HCT116 (cell line): ENCODE data around the gene MOB2. TPM values are rescaled to one million over a fixed set of nuclear protein-coding genes. Genes with fewer than 3 reads are reported as not detected.
"Not testable (repeated sequence)": the region's sequence is repeated elsewhere in the genome, so short reads cannot be mapped to it uniquely, and the experiment has no call there.

Experiments used
- ATAC-seq: fragments of 200-7000 bp; cut with Tn5 transposase; 2 replicates; pipeline ENCODE4 v1.9.1; 2020; ENCODE audit warnings: mild to moderate bottlenecking, moderate library complexity
- BruUV-seq: library from RNA; stranded (reverse); fragments of 400-500 nt; replicated peaks from 2 replicates; lab custom pipeline; 2021; lab: Mats Ljungman, UMichigan
- CTCF ChIA-PET: fragments of 300-600 bp; sonication (Branson Sonifier 250); formaldehyde crosslinking; loops from one replicate; lab custom pipeline; 2021; ENCODE audit warnings: antibody characterized with exemption; lab: Charles Lee
- POLR2A ChIA-PET: fragments of 300-600, 350-600 bp; sonication (Branson Sonifier 250); formaldehyde crosslinking; loops from one replicate; lab custom pipeline; 2021; ENCODE audit warnings: antibody characterized with exemption; lab: Charles Lee
- RAD21 ChIA-PET, 2 experiments: fragments of 300-600 bp; sonication (Branson Sonifier 250); formaldehyde crosslinking; loops; one replicate each; lab custom pipeline; 2023; ENCODE audit warnings: low total read pairs in 2 of 2; ENCODE audit not compliant: uncharacterized antibody in 2 of 2, unreplicated experiment in 2 of 2, low non-redundant PET in 1 of 2; lab: Charles Lee
- DNase-seq: peaks from one replicate; pipeline ENCODE4 v3.0.0-alpha.2; 2010; ENCODE audit warnings: low read depth, low spot score
- H2AFZ ChIP-seq: fragments of 200-600 bp; shearing (Covaris generic), sonication (generic); 2 replicates; pipeline ENCODE4 v1.6.1; 2017; ENCODE audit warnings: low read depth, mixed run types, mixed read lengths, antibody characterized with exemption, low read length; ENCODE audit not compliant: poor library complexity, severe bottlenecking
- H3K27ac ChIP-seq: 2 replicates; pipeline ENCODE4 v1.5.1; 2012; ENCODE audit warnings: low read depth, low read length
- H3K27me3 ChIP-seq: fragments of 200-600 bp; sonication (generic); 2 replicates; pipeline ENCODE4 v1.6.1; 2016; ENCODE audit warnings: mixed run types, low read length, mixed read lengths; ENCODE audit not compliant: insufficient read depth
- H3K36me3 ChIP-seq, 2 experiments: fragments of 200-500 bp in 1 of 2; fragments of 200-600 bp in 1 of 2; sonication (Bioruptor generic) in 1 of 2; sonication (generic) in 1 of 2; 2 replicates each; pipeline versions ENCODE4 v1.5.1 to v1.6.1; 2014 to 2016; ENCODE audit warnings: low read length in 2 of 2, inconsistent platforms in 1 of 2, mixed read lengths in 1 of 2, mixed run types in 1 of 2; ENCODE audit not compliant: insufficient read depth in 2 of 2, control insufficient read depth in 1 of 2
- H3K4me1 ChIP-seq, 2 experiments: fragments of 200-600 bp in 1 of 2; sonication (generic) in 1 of 2; 2 replicates each; pipeline versions ENCODE4 v1.5.1 to v1.6.1; 2012 to 2017; ENCODE audit warnings: low read length in 2 of 2, inconsistent platforms in 1 of 2, mild to moderate bottlenecking in 1 of 2, mixed read lengths in 1 of 2, mixed run types in 1 of 2, moderate library complexity in 1 of 2; ENCODE audit not compliant: insufficient read depth in 2 of 2, control insufficient read depth in 1 of 2
- H3K4me2 ChIP-seq: fragments of 200-600 bp; sonication (generic); 2 replicates; pipeline ENCODE4 v1.6.1; 2017; ENCODE audit warnings: mixed run types, low read length, mixed read lengths
- H3K4me3 ChIP-seq, 2 experiments: fragments of 200-600 bp in 1 of 2; sonication (generic) in 1 of 2; replicated peaks in 1 of 2; 2 replicates each; pipeline ENCODE4 v1.5.1; 2011 to 2016; ENCODE audit warnings: low read length in 2 of 2, control low read depth in 1 of 2, low read depth in 1 of 2, mild to moderate bottlenecking in 1 of 2, mixed read lengths in 1 of 2, mixed run types in 1 of 2
- H3K79me2 ChIP-seq: fragments of 200-600 bp; sonication (generic); 2 replicates; pipeline ENCODE4 v1.6.1; 2017; ENCODE audit warnings: mild to moderate bottlenecking, mixed run types, low read length, moderate library complexity, mixed read lengths; ENCODE audit not compliant: insufficient read depth
- H3K9ac ChIP-seq: fragments of 200-600 bp; sonication (generic); 2 replicates; pipeline ENCODE4 v1.6.1; 2016; ENCODE audit warnings: low read length, mixed read lengths
- H3K9me2 ChIP-seq: fragments of 200-600 bp; sonication (generic), shearing (Covaris generic); 2 replicates; pipeline ENCODE4 v1.6.1; 2017; ENCODE audit warnings: mixed run types, mild to moderate bottlenecking, moderate library complexity; ENCODE audit not compliant: insufficient read depth
- H3K9me3 ChIP-seq, 2 experiments: fragments of 200-500 bp in 1 of 2; fragments of 200-600 bp in 1 of 2; sonication (Bioruptor generic) in 1 of 2; sonication (generic) in 1 of 2; 2 replicates each; pipeline ENCODE4 v1.6.1; 2014 to 2017; ENCODE audit warnings: low read length in 2 of 2, mixed read lengths in 2 of 2, inconsistent platforms in 1 of 2, low read depth in 1 of 2, mild to moderate bottlenecking in 1 of 2, mixed run types in 1 of 2, moderate library complexity in 1 of 2; ENCODE audit not compliant: control insufficient read depth in 1 of 2, insufficient read depth in 1 of 2
- H4K20me1 ChIP-seq: fragments of 200-600 bp; sonication (generic), shearing (Covaris generic); 2 replicates; pipeline ENCODE4 v1.6.1; 2017; ENCODE audit warnings: mixed run types, mild to moderate bottlenecking, moderate library complexity; ENCODE audit not compliant: insufficient read depth
- ATF3 ChIP-seq: IDR thresholded peaks from 2 replicates; pipeline ENCODE4 v1.6.1; 2012
- ELF1 ChIP-seq: IDR thresholded peaks from 2 replicates; pipeline ENCODE4 v1.6.1; 2012; ENCODE audit warnings: low read depth, borderline replicate concordance
- EZH2phosphoT487 ChIP-seq: fragments of 200-600 bp; IDR thresholded peaks from 2 replicates; pipeline ENCODE4 v1.6.1; 2018; ENCODE audit warnings: antibody characterized with exemption, borderline replicate concordance
- POLR2AphosphoS5 ChIP-seq: IDR thresholded peaks from 2 replicates; pipeline ENCODE4 v1.6.1; 2011; ENCODE audit warnings: mild to moderate bottlenecking, low read depth, low read length, moderate library complexity
- RAD21 ChIP-seq: IDR thresholded peaks from 2 replicates; pipeline ENCODE4 v1.6.1; 2012; ENCODE audit warnings: low read depth, mild to moderate bottlenecking
- TCF7L2 ChIP-seq: IDR thresholded peaks from 2 replicates; pipeline ENCODE4 v1.7.0; 2011; ENCODE audit warnings: borderline replicate concordance, inconsistent platforms; ENCODE audit not compliant: insufficient read depth, insufficient read length; ENCODE audit errors: extremely low read depth
- intact Hi-C: fragments of 100-400 bp; cut with micrococcal nuclease; formaldehyde crosslinking; loops from 2 replicates; pipeline ENCODE4 v1.10.0; 2022
- total RNA-seq: library from RNA; stranded (reverse); gene quantifications from one replicate; pipeline ENCODE4 v1.2.1, GENCODE V29; 2021; ENCODE audit not compliant: unreplicated experiment

MOB2 gene
- total RNA-seq, 1 experiment from 2014 or later, result 25.7 TPM

- TF ChIP-seq ELF1, result no peak
These were observed 25.4 kb upstream of the MOB2 start for GRCh38 chr11:1511937-1512496.

GRCh38 chr11:1510928-1511327 is 24.3 kb upstream of the MOB2 start:
- H3K36me3 ChIP-seq, result no peaks in the 10 kb centered on the region
- H3K27ac ChIP-seq, result no peak overlapping the region
- H3K9me3 ChIP-seq, result no peaks in the 10 kb centered on the region
- H3K4me2 ChIP-seq, result no peak overlapping the region
- H3K4me3 ChIP-seq, result no peak overlapping the region
- no peak for DNase-seq
- intact Hi-C loops, result no loop called here
- TF ChIP-seq RAD21, result no peak
- no peak for TF ChIP-seq ELF1
- no peak for TF ChIP-seq ATF3
- TF ChIP-seq EZH2phosphoT487, result no peak
- TF ChIP-seq TCF7L2, result no peak
- no peak for TF ChIP-seq POLR2AphosphoS5
- H3K4me1 ChIP-seq, result peaks cover 0 to 10% of the 10 kb centered on the region in 2 experiments; a peak in 1 of 4 replicates
- BruUV-seq, result no TSS peak
- POLR2A ChIA-PET, result no interaction called here
- H2AFZ ChIP-seq, result no peak overlapping the region
- RAD21 ChIA-PET, result no interaction called here
- H3K79me2 ChIP-seq, result peaks cover 16% of the 10 kb centered on the region
- H3K9me2 ChIP-seq, result no peaks in the 10 kb centered on the region
- no peak for ATAC-seq
- no peaks in the 10 kb centered on the region for H4K20me1 ChIP-seq
- CTCF ChIA-PET, result no interaction called here
- no peaks in the 10 kb centered on the region for H3K27me3 ChIP-seq
- H3K9ac ChIP-seq, result no peak overlapping the region

More at GRCh38 chr11:1511937-1512496, 25.4 kb upstream of the MOB2 start:
- ChIA-PET RAD21 (no interaction called here), POLR2A (no interaction called here), CTCF (no interaction called here)
- intact Hi-C loops, result no loop called here
- H3K27ac ChIP-seq, result no peak overlapping the region
- H3K9me2 ChIP-seq, result no peaks in the 10 kb centered on the region
- peaks cover 0 to 10% of the 10 kb centered on the region in 2 experiments; a peak in 1 of 4 replicates for H3K4me1 ChIP-seq
- H3K36me3 ChIP-seq, result no peaks in the 10 kb centered on the region
- no peak for ATAC-seq
- H3K4me3 ChIP-seq, result no peak overlapping the region
- no peak for DNase-seq
- H3K79me2 ChIP-seq, result peaks cover 15% of the 10 kb centered on the region
- no peaks in the 10 kb centered on the region for H4K20me1 ChIP-seq
- no peaks in the 10 kb centered on the region for H3K27me3 ChIP-seq
- H2AFZ ChIP-seq, result no peak overlapping the region
- no peak overlapping the region for H3K9ac ChIP-seq
- BruUV-seq, result no TSS peak
- no peak overlapping the region for H3K4me2 ChIP-seq
- H3K9me3 ChIP-seq, result no peaks in the 10 kb centered on the region

GRCh38 chr11:1510351-1510750 is 23.8 kb upstream of the MOB2 start:
- BruUV-seq, H3K36me3 ChIP-seq, H3K9me2 ChIP-seq, DNase-seq, H3K27me3 ChIP-seq, H3K4me3 ChIP-seq, intact Hi-C loops, H3K4me2 ChIP-seq, H3K27ac ChIP-seq, RAD21 ChIA-PET, H3K9me3 ChIP-seq, CTCF ChIA-PET, H4K20me1 ChIP-seq, H2AFZ ChIP-seq, POLR2A ChIA-PET, ATAC-seq, H3K9ac ChIP-seq, H3K4me1 ChIP-seq: not testable (repeated sequence)
- peaks cover 17% of the 10 kb centered on the region for H3K79me2 ChIP-seq
